ENCODE results near the gene ADGRV1.

DNA sequence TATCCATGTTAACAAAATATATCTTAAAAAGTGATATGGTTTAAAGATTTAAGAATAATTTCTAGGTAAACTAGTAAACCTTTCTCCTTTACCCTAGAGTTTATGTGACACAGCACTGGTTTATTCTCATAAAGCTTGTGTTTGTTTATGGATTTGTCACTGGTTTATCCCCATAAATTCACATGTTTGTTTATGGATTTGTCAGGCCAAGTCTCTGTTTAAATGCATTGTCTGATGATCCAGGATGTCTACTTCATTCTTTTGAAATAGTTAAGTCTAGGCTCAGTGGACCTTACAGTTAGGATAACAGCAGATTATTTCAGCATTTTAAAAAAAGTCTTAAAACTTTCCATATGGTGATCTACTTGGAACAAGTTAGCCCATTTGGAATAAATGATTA, 490.5 kb downstream of the ADGRV1 start:
- TF ChIP-seq, protein P1, sequence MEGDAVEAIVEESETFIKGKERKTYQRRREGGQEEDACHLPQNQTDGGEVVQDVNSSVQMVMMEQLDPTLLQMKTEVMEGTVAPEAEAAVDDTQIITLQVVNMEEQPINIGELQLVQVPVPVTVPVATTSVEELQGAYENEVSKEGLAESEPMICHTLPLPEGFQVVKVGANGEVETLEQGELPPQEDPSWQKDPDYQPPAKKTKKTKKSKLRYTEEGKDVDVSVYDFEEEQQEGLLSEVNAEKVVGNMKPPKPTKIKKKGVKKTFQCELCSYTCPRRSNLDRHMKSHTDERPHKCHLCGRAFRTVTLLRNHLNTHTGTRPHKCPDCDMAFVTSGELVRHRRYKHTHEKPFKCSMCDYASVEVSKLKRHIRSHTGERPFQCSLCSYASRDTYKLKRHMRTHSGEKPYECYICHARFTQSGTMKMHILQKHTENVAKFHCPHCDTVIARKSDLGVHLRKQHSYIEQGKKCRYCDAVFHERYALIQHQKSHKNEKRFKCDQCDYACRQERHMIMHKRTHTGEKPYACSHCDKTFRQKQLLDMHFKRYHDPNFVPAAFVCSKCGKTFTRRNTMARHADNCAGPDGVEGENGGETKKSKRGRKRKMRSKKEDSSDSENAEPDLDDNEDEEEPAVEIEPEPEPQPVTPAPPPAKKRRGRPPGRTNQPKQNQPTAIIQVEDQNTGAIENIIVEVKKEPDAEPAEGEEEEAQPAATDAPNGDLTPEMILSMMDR (IDR thresholded peaks at IDR 0.05), result no peak
- no peak for TF ChIP-seq ZFX (IDR thresholded peaks at IDR 0.05; ENCODE audit: borderline replicate concordance)

Data from 22Rv1 (cell line).